CD14-positive monocyte (primary cell): ENCODE measurements around the gene OXCT2. TPM values are rescaled to one million over a fixed set of nuclear protein-coding genes. Genes with fewer than 3 reads are reported as not detected.

Experiments used
- DNase-seq, 3 donors: peaks; one replicate each; pipeline ENCODE4 v3.0.0-alpha.2; 2011 to 2022
- H2AFZ ChIP-seq: 2 replicates; pipeline ENCODE4 v1.6.0; 2012; ENCODE audit warnings: mild to moderate bottlenecking, low read depth, low read length, inconsistent platforms; ENCODE audit not compliant: insufficient read depth, poor library complexity, severe bottlenecking
- H3K27ac ChIP-seq, 2 donors: 1 replicate in 1 of 2; 2 replicates in 1 of 2; pipeline ENCODE4 v1.5.1; 2012 to 2013; ENCODE audit warnings: low read length in 2 of 2, control low read depth in 1 of 2, inconsistent platforms in 1 of 2, low read depth in 1 of 2, mild to moderate bottlenecking in 1 of 2
- H3K27me3 ChIP-seq, 2 donors: one replicate each; pipeline versions ENCODE4 v1.6.0 to v1.6.1; 2011 to 2013; ENCODE audit warnings: low read length in 2 of 2; ENCODE audit not compliant: control insufficient read depth in 2 of 2, insufficient read depth in 2 of 2
- H3K36me3 ChIP-seq, 2 donors: replicated peaks in 1 of 2; 1 replicate in 1 of 2; 2 replicates in 1 of 2; pipeline versions ENCODE4 v1.5.1 to v1.6.1; 2012 to 2013; ENCODE audit warnings: low read length in 2 of 2, control low read depth in 1 of 2, inconsistent platforms in 1 of 2, mild to moderate bottlenecking in 1 of 2; ENCODE audit not compliant: insufficient read depth in 2 of 2, control insufficient read depth in 1 of 2
- H3K4me1 ChIP-seq, 2 donors: 1 replicate in 1 of 2; 2 replicates in 1 of 2; pipeline versions ENCODE4 v1.5.1 to v1.6.1; 2012 to 2013; ENCODE audit warnings: low read length in 2 of 2, control low read depth in 1 of 2, inconsistent platforms in 1 of 2, mild to moderate bottlenecking in 1 of 2, moderate library complexity in 1 of 2; ENCODE audit not compliant: insufficient read depth in 2 of 2, control insufficient read depth in 1 of 2
- H3K4me2 ChIP-seq: replicated peaks from 2 replicates; pipeline ENCODE3; 2012; ENCODE audit warnings: low read length, moderate library complexity, mild to moderate bottlenecking; ENCODE audit not compliant: poor library complexity, severe bottlenecking; ENCODE audit errors: extremely low read depth
- H3K4me3 ChIP-seq, 3 experiments: fragments of 200-600 bp in 1 of 3; sonication (generic) in 1 of 3; replicated peaks in 1 of 3; 1 replicate in 2 of 3; 2 replicates in 1 of 3; pipeline ENCODE4 v1.5.1; 2011 to 2013; ENCODE audit warnings: low read length in 3 of 3, mild to moderate bottlenecking in 3 of 3, control low read depth in 2 of 3, low read depth in 2 of 3, inconsistent platforms in 1 of 3, moderate library complexity in 1 of 3
- H3K79me2 ChIP-seq: 2 replicates; pipeline ENCODE4 v1.6.0; 2012; ENCODE audit warnings: mild to moderate bottlenecking, control low read depth, inconsistent platforms, low read length, moderate library complexity; ENCODE audit not compliant: insufficient read depth
- H3K9ac ChIP-seq: 2 replicates; pipeline ENCODE4 v1.6.0; 2017; ENCODE audit warnings: low read length, mild to moderate bottlenecking; ENCODE audit not compliant: insufficient read depth, poor library complexity, severe bottlenecking
- H3K9me3 ChIP-seq, 2 donors: replicated peaks in 1 of 2; 1 replicate in 1 of 2; 2 replicates in 1 of 2; pipeline versions ENCODE4 v1.5.1 to v1.6.1; 2012 to 2013; ENCODE audit warnings: low read length in 2 of 2, control low read depth in 1 of 2; ENCODE audit not compliant: control insufficient read depth in 1 of 2, insufficient read depth in 1 of 2
- H4K20me1 ChIP-seq: 2 replicates; pipeline ENCODE4 v1.6.0; 2012; ENCODE audit warnings: mild to moderate bottlenecking, low read length, control low read depth, moderate library complexity; ENCODE audit not compliant: insufficient read depth
- H3K27ac Mint-ChIP-seq, 7 donors: one replicate each; pipeline ENCODE4 v1.8.0; 2020; ENCODE audit warnings: mild to moderate bottlenecking in 7 of 7, mixed read lengths in 7 of 7, moderate library complexity in 6 of 7, inconsistent platforms in 2 of 7
- H3K27me3 Mint-ChIP-seq, 3 donors: one replicate each; pipeline ENCODE4 v1.8.0; 2021 to 2022; ENCODE audit warnings: low read depth in 3 of 3, mild to moderate bottlenecking in 3 of 3, mixed read lengths in 3 of 3, moderate library complexity in 3 of 3, inconsistent platforms in 1 of 3
- H3K36me3 Mint-ChIP-seq, 2 donors: one replicate each; pipeline ENCODE4 v1.8.0; 2020; ENCODE audit warnings: mixed read lengths in 2 of 2, inconsistent platforms in 1 of 2, mild to moderate bottlenecking in 1 of 2
- H3K4me1 Mint-ChIP-seq: one replicate; pipeline ENCODE4 v1.8.0; 2020; ENCODE audit warnings: mild to moderate bottlenecking, mixed read lengths
- H3K4me3 Mint-ChIP-seq, 2 donors: one replicate each; pipeline ENCODE4 v1.8.0; 2020; ENCODE audit warnings: mild to moderate bottlenecking in 2 of 2, mixed read lengths in 2 of 2, moderate library complexity in 1 of 2
- H3K9me3 Mint-ChIP-seq, 7 donors: one replicate each; pipeline ENCODE4 v1.8.0; 2020 to 2022; ENCODE audit warnings: mixed read lengths in 7 of 7, mild to moderate bottlenecking in 6 of 7, moderate library complexity in 6 of 7, inconsistent platforms in 2 of 7
- CTCF ChIP-seq: fragments of 200-600 bp; IDR thresholded peaks from one replicate; pipeline ENCODE4 v1.8.0; 2022; ENCODE audit warnings: antibody characterized with exemption, mild to moderate bottlenecking
- WGBS: methylation state at CpG from one replicate; pipeline ENCODE4 v1.1.5; 2013; ENCODE audit warnings: missing lambda C conversion rate; ENCODE audit not compliant: insufficient coverage; 5-methylcytosine and 5-hydroxymethylcytosine counted together
- intact Hi-C, 2 donors: fragments of 100-400 bp; cut with micrococcal nuclease; formaldehyde crosslinking; loops; one replicate each; pipeline versions ENCODE4 v1.15.0 to v1.15.1; 2023
- polyA plus RNA-seq, 3 donors: library from polyadenylated mRNA; depleted of rRNA in 1 of 3; unstranded in 2 of 3; stranded (reverse) in 1 of 3; fragments of 300-500 nt in 2 of 3; fragments of >200 nt in 1 of 3; fragmentation: Illumina TruSeq in 2 of 3; gene quantifications; 1 replicate in 2 of 3; 2 replicates in 1 of 3; pipeline ENCODE4 v1.2.3, GENCODE V29; 2012 to 2021
- small RNA-seq: library from RNA; depleted of rRNA; stranded (forward); fragments of <200 nt; gene quantifications from one replicate; pipeline ENCODE3, GENCODE V24; 2012; ENCODE audit warnings: low read depth; ENCODE audit not compliant: insufficient read length

OXCT2 gene
- polyA plus RNA-seq, 3 donors: 0.16 to 1.4 (median 0.38) TPM

GRCh38 chr1:39720094-39720999 is 50.8 kb downstream of the OXCT2 start:
- Histone ChIP-seq H3K79me2 (no peaks in the 10 kb centered on the region), H3K27ac (no peak overlapping the region), H3K27me3 (peaks cover 13 to 49% of the 10 kb centered on the region in 2 donors), H4K20me1 (no peaks in the 10 kb centered on the region), H3K36me3 (no peaks in the 10 kb centered on the region), H3K4me1 (no peaks in the 10 kb centered on the region), H3K4me2 (no peak overlapping the region), H3K4me3 (no peak overlapping the region), H3K9ac (no peak overlapping the region), H2AFZ (no peak overlapping the region), H3K9me3 (no peaks in the 10 kb centered on the region)
- peak; percentile 27 to 53 (median 43) for DNase-seq
- WGBS: 42% methylated on average over 4 of the region's 7 CpGs
- Mint-ChIP-seq H3K4me1 (peaks cover under 1% of the 10 kb centered on the region), H3K27ac (no peak overlapping the region), H3K36me3 (no peaks in the 10 kb centered on the region), H3K9me3 (peaks cover 0 to 2% (median 0%) of the 10 kb centered on the region in 7 donors), H3K4me3 (no peak overlapping the region), H3K27me3 (peaks cover 23 to 42% (median 37%) of the 10 kb centered on the region in 3 donors)
- intact Hi-C loops: loop anchor here (2.0 to 5.0 kb wide), 2 partner anchors 63 to 110 kb away; no protein-coding TSS in a partner anchor
- TF ChIP-seq CTCF: peak; percentile 81

Small RNAs within 50 kb of the gene (small RNA-seq; reads per million reads assigned to genes)
- not detected for gene AL033527.1
- gene RNU7-121P: not detected

Other genes with a start within 250 kb of the OXCT2 start
- gene PABPC4, start 194.6 kb downstream of the OXCT2 start, polyA plus RNA-seq: 100 to 1,000 TPM in 1 of 3 donors, 10 to 100 TPM in 2; 11.5 to 181 (median 15.5) TPM
- gene HEYL, start 131.7 kb downstream of the OXCT2 start, polyA plus RNA-seq: under 1 TPM; 0.04 to 0.15 (median 0.15) TPM
- gene NT5C1A, start 99.2 kb downstream of the OXCT2 start, polyA plus RNA-seq: not detected
- gene HPCAL4, start 79.9 kb downstream of the OXCT2 start, polyA plus RNA-seq: under 1 TPM in 2 of 3 donors, not detected in 1; 0.03 to 0.05 TPM
- gene PPIE, start 32.5 kb downstream of the OXCT2 start, polyA plus RNA-seq: 10 to 100 TPM; 48.8 to 55.9 (median 48.9) TPM
- 1 to 10 TPM in 1 of 3 donors, under 1 TPM in 2; 0.14 to 1.3 (median 0.24) TPM for gene BMP8B, start 17.5 kb upstream of the OXCT2 start, polyA plus RNA-seq
- 10 to 100 TPM; 14.5 to 15.8 (median 15.0) TPM for gene TRIT1, start 112.2 kb upstream of the OXCT2 start, polyA plus RNA-seq
- gene MYCL, start 130.6 kb upstream of the OXCT2 start, polyA plus RNA-seq: 10 to 100 TPM; 24.8 to 84.0 (median 74.7) TPM
- gene MFSD2A, start 183.8 kb upstream of the OXCT2 start, polyA plus RNA-seq: 10 to 100 TPM in 1 of 3 donors, 1 to 10 TPM in 2; 6.8 to 17.9 (median 7.9) TPM